ENCODE data around the gene TAX1BP1.

The TAX1BP1 gene

GRCh38 chr7:27799212-27799611, 59.2 kb downstream of the TAX1BP1 start:
- Histone ChIP-seq H3K9me2 (replicated peaks; ENCODE audit: insufficient read depth, low read length) (no peaks in the 10 kb centered on the region), H3K4me3 (ENCODE audit: low read length) (no peak overlapping the region), H3K9ac (ENCODE audit: low read length) (no peak overlapping the region), H3K36me3 (replicated peaks; ENCODE audit: insufficient read depth, low read length) (no peaks in the 10 kb centered on the region), H3K4me2 (ENCODE audit: low read depth, low read length) (no peak overlapping the region), H3K4me1 (ENCODE audit: low read length) (no peaks in the 10 kb centered on the region), H3K79me2 (ENCODE audit: low read length) (no peaks in the 10 kb centered on the region), H2AFZ (ENCODE audit: low read length) (no peak overlapping the region), H3F3A (ENCODE audit: insufficient read depth, low read length) (no peaks in the 10 kb centered on the region), H4K20me1 (ENCODE audit: insufficient read depth, low read length) (no peaks in the 10 kb centered on the region), H3K27ac (ENCODE audit: low read length) (no peak overlapping the region), H3K27me3 (replicated peaks; ENCODE audit: insufficient read depth, low read length) (no peaks in the 10 kb centered on the region), H3K9me3 (replicated peaks; ENCODE audit: insufficient read depth, low read length) (no peaks in the 10 kb centered on the region)
- TF ChIP-seq CTCF (IDR thresholded peaks at IDR 0.05; ENCODE audit: low read length) (no peak), EZH2 (optimal IDR thresholded peaks at IDR 0.05; ENCODE audit: low read depth, low read length) (no peak), EZH2phosphoT487 (IDR thresholded peaks at IDR 0.05; ENCODE audit: low read length) (no peak)
- no peak for DNase-seq

GRCh38 chr7:27802999-27803398, 63.0 kb downstream of the TAX1BP1 start:
- no peak overlapping the region for H3K9ac ChIP-seq (ENCODE audit: low read length)
- no peaks in the 10 kb centered on the region for H3K9me3 ChIP-seq (replicated peaks; ENCODE audit: insufficient read depth, low read length)
- H3K27me3 ChIP-seq (replicated peaks; ENCODE audit: insufficient read depth, low read length): no peaks in the 10 kb centered on the region
- TF ChIP-seq EZH2phosphoT487 (IDR thresholded peaks at IDR 0.05; ENCODE audit: low read length): no peak
- no peak for TF ChIP-seq CTCF (IDR thresholded peaks at IDR 0.05; ENCODE audit: low read length)
- TF ChIP-seq EZH2 (optimal IDR thresholded peaks at IDR 0.05; ENCODE audit: low read depth, low read length): no peak
- H3K4me3 ChIP-seq (ENCODE audit: low read length): no peak overlapping the region
- H3K4me2 ChIP-seq (ENCODE audit: low read depth, low read length): no peak overlapping the region
- no peaks in the 10 kb centered on the region for H3K79me2 ChIP-seq (ENCODE audit: low read length)
- H3K36me3 ChIP-seq (replicated peaks; ENCODE audit: insufficient read depth, low read length): no peaks in the 10 kb centered on the region
- no peaks in the 10 kb centered on the region for H3K4me1 ChIP-seq (ENCODE audit: low read length)
- no peaks in the 10 kb centered on the region for H3F3A ChIP-seq (ENCODE audit: insufficient read depth, low read length)
- DNase-seq: no peak
- no peak overlapping the region for H2AFZ ChIP-seq (ENCODE audit: low read length)
- H3K9me2 ChIP-seq (replicated peaks; ENCODE audit: insufficient read depth, low read length): no peaks in the 10 kb centered on the region
- no peak overlapping the region for H3K27ac ChIP-seq (ENCODE audit: low read length)
- no peaks in the 10 kb centered on the region for H4K20me1 ChIP-seq (ENCODE audit: insufficient read depth, low read length)

GRCh38 chr7:27804139-27804538, 64.2 kb downstream of the TAX1BP1 start:
- no peak for DNase-seq
- Histone ChIP-seq H3K4me1 (ENCODE audit: low read length) (no peaks in the 10 kb centered on the region), H3K9me2 (replicated peaks; ENCODE audit: insufficient read depth, low read length) (no peaks in the 10 kb centered on the region), H4K20me1 (ENCODE audit: insufficient read depth, low read length) (no peaks in the 10 kb centered on the region), H3K27ac (ENCODE audit: low read length) (no peak overlapping the region), H3K4me3 (ENCODE audit: low read length) (no peak overlapping the region), H3K79me2 (ENCODE audit: low read length) (no peaks in the 10 kb centered on the region), H3K9ac (ENCODE audit: low read length) (no peak overlapping the region), H3K27me3 (replicated peaks; ENCODE audit: insufficient read depth, low read length) (no peaks in the 10 kb centered on the region), H3K4me2 (ENCODE audit: low read depth, low read length) (no peak overlapping the region), H3F3A (ENCODE audit: insufficient read depth, low read length) (no peaks in the 10 kb centered on the region), H3K9me3 (replicated peaks; ENCODE audit: insufficient read depth, low read length) (no peaks in the 10 kb centered on the region), H2AFZ (ENCODE audit: low read length) (no peak overlapping the region), H3K36me3 (replicated peaks; ENCODE audit: insufficient read depth, low read length) (no peaks in the 10 kb centered on the region)
- TF ChIP-seq EZH2phosphoT487 (IDR thresholded peaks at IDR 0.05; ENCODE audit: low read length) (no peak), CTCF (IDR thresholded peaks at IDR 0.05; ENCODE audit: low read length) (no peak), EZH2 (optimal IDR thresholded peaks at IDR 0.05; ENCODE audit: low read depth, low read length) (no peak)

Measured in MM.1S (cell line).